Keratinocyte (primary cell): ENCODE results near the gene SETDB1. TPM values are rescaled to one million over a fixed set of nuclear protein-coding genes. Genes with fewer than 3 reads are reported as not detected.

Experiments
- DNase-seq: peaks from one replicate; pipeline ENCODE4 v3.0.0-alpha.2; 2011; ENCODE audit warnings: low read depth, missing footprints, low spot score
- FAIRE-seq: peaks from 2 replicates; lab custom pipeline; 2011; peaks lifted over from hg19 to GRCh38; lab: Jason Lieb, UNC
- H2AFZ ChIP-seq: 2 replicates; pipeline ENCODE4 v1.6.0; 2012; ENCODE audit warnings: low read length, control low read depth, inconsistent platforms; ENCODE audit not compliant: control insufficient read depth
- H3K27ac ChIP-seq: 2 replicates; pipeline ENCODE4 v1.5.1; 2011; ENCODE audit warnings: low read length; ENCODE audit not compliant: control insufficient read depth, insufficient read depth
- H3K27me3 ChIP-seq: 3 replicates; pipeline ENCODE4 v1.6.0; 2011; ENCODE audit warnings: low read length; ENCODE audit not compliant: control insufficient read depth, insufficient read depth; ENCODE audit errors: extremely low read depth
- H3K36me3 ChIP-seq, 2 experiments: 2 replicates in 1 of 2; 3 replicates in 1 of 2; pipeline ENCODE4 v1.5.1; 2011; ENCODE audit warnings: low read length in 2 of 2, mild to moderate bottlenecking in 1 of 2; ENCODE audit not compliant: control insufficient read depth in 2 of 2, insufficient read depth in 2 of 2; ENCODE audit errors: extremely low read depth in 1 of 2
- H3K4me1 ChIP-seq: 3 replicates; pipeline ENCODE4 v1.5.1; 2011; ENCODE audit warnings: low read length; ENCODE audit not compliant: control insufficient read depth, insufficient read depth; ENCODE audit errors: extremely low read depth
- H3K4me2 ChIP-seq: 3 replicates; pipeline ENCODE4 v1.6.0; 2011; ENCODE audit warnings: low read depth, low read length; ENCODE audit not compliant: control insufficient read depth, insufficient read depth; ENCODE audit errors: extremely low read depth
- H3K4me3 ChIP-seq, 3 experiments: fragments of 200-600 bp in 1 of 3; sonication (generic) in 1 of 3; 2 replicates in 2 of 3; 3 replicates in 1 of 3; pipeline ENCODE4 v1.5.1; 2011 to 2016; ENCODE audit warnings: low read length in 3 of 3, mild to moderate bottlenecking in 3 of 3, control low read depth in 2 of 3, inconsistent platforms in 1 of 3, low read depth in 1 of 3, mixed read lengths in 1 of 3, mixed run types in 1 of 3, moderate library complexity in 1 of 3; ENCODE audit not compliant: control insufficient read depth in 2 of 3, insufficient read depth in 2 of 3; ENCODE audit errors: extremely low read depth in 1 of 3
- H3K79me2 ChIP-seq: 2 replicates; pipeline ENCODE4 v1.6.0; 2012; ENCODE audit warnings: low read length; ENCODE audit not compliant: control insufficient read depth, insufficient read depth
- H3K9ac ChIP-seq: 3 replicates; pipeline ENCODE4 v1.6.0; 2011; ENCODE audit warnings: low read length; ENCODE audit not compliant: control insufficient read depth, insufficient read depth; ENCODE audit errors: extremely low read depth
- H3K9me1 ChIP-seq: 3 replicates; pipeline ENCODE4 v1.6.0; 2011; ENCODE audit warnings: low read length; ENCODE audit not compliant: control insufficient read depth, insufficient read depth; ENCODE audit errors: extremely low read depth
- H3K9me3 ChIP-seq: 2 replicates; pipeline ENCODE4 v1.5.1; 2012; ENCODE audit warnings: low read depth, low read length; ENCODE audit not compliant: control insufficient read depth
- H4K20me1 ChIP-seq: 3 replicates; pipeline ENCODE4 v1.6.0; 2011; ENCODE audit warnings: low read length; ENCODE audit not compliant: control insufficient read depth, insufficient read depth; ENCODE audit errors: extremely low read depth
- CTCF ChIP-seq, 3 experiments: IDR thresholded peaks in 1 of 3; conservative IDR thresholded peaks in 1 of 3; optimal IDR thresholded peaks in 1 of 3; 2 replicates in 2 of 3; 3 replicates in 1 of 3; pipeline versions ENCODE3 to v1.5.1; 2011; ENCODE audit warnings: low read length in 3 of 3, mild to moderate bottlenecking in 3 of 3, moderate library complexity in 2 of 3, control low read depth in 1 of 3, inconsistent platforms in 1 of 3; ENCODE audit not compliant: insufficient read depth in 2 of 3; ENCODE audit errors: extremely low read depth in 1 of 3
- EZH2 ChIP-seq: IDR thresholded peaks from one replicate; pipeline ENCODE4 v1.6.1; 2012; ENCODE audit warnings: inconsistent platforms, mild to moderate bottlenecking, low read length, moderate library complexity
- dilution Hi-C: fragments of 300-500 bp; cut with MboI; formaldehyde crosslinking; loops from one replicate; pipeline ENCODE4 v1.7.0; 2020; ENCODE audit warnings: low sequenced_read_pairs; ENCODE audit not compliant: extremely low pct_ligation_motif_present
- polyA plus RNA-seq, 5 experiments: library from polyadenylated mRNA; depleted of rRNA in 3 of 5; stranded (reverse) in 3 of 5; stranded (forward) in 1 of 5; unstranded in 1 of 5; fragments of >200 nt; gene quantifications; 1 replicate in 1 of 5; 2 replicates in 3 of 5; 3 replicates in 1 of 5; pipeline versions ENCODE4 v1.2.1 to v1.2.3, GENCODE V29; 2011 to 2012; ENCODE audit warnings: missing spikeins in 2 of 5, low read depth in 1 of 5, low replicate concordance in 1 of 5

Gene SETDB1
- polyA plus RNA-seq, 1 donor (not counting 4 experiments of a cell fraction or from before 2014, with no cell fraction given) = 31.3 TPM

GRCh38 chr1:150931773-150932172 is 5.6 kb downstream of the SETDB1 start:
- no peak overlapping the region for H2AFZ ChIP-seq
- peaks cover 8% of the 10 kb centered on the region for H3K79me2 ChIP-seq
- no peaks in the 10 kb centered on the region for H4K20me1 ChIP-seq
- H3K4me3 ChIP-seq = no peak overlapping the region
- no peak for DNase-seq
- FAIRE-seq = no peak
- no peak overlapping the region for H3K27ac ChIP-seq
- no peak overlapping the region for H3K4me2 ChIP-seq
- H3K4me1 ChIP-seq = peaks cover 6% of the 10 kb centered on the region
- H3K9me1 ChIP-seq = no peaks in the 10 kb centered on the region
- TF ChIP-seq EZH2 = no peak
- TF ChIP-seq CTCF (optimal IDR thresholded peaks at IDR 0.05 in 1 of 3, IDR thresholded peaks at IDR 0.05 in 1 of 3, conservative IDR thresholded peaks at IDR 0.05 in 1 of 3; ENCODE audit: extremely low read depth in 1 of 3, insufficient read depth in 2 of 3, low read length in 3 of 3) = no peak
- no peak overlapping the region for H3K9ac ChIP-seq
- dilution Hi-C loops = no loop called here
- H3K9me3 ChIP-seq = no peaks in the 10 kb centered on the region
- H3K27me3 ChIP-seq = no peaks in the 10 kb centered on the region
- peaks cover 17 to 28% of the 10 kb centered on the region in 2 experiments for H3K36me3 ChIP-seq

- no peak overlapping the region for H3K4me3 ChIP-seq
- no peaks in the 10 kb centered on the region for H3K9me3 ChIP-seq
- no peak overlapping the region for H3K27ac ChIP-seq
- H4K20me1 ChIP-seq = no peaks in the 10 kb centered on the region
- FAIRE-seq (no peak), DNase-seq (no peak)
- H3K36me3 ChIP-seq = peaks cover 22 to 31% of the 10 kb centered on the region in 2 experiments
- dilution Hi-C loops = no loop called here
- no peaks in the 10 kb centered on the region for H3K4me1 ChIP-seq
- H3K4me2 ChIP-seq = no peak overlapping the region
- peaks cover 2% of the 10 kb centered on the region for H3K9me1 ChIP-seq
- H2AFZ ChIP-seq = no peak overlapping the region
- H3K79me2 ChIP-seq = no peaks in the 10 kb centered on the region
- TF ChIP-seq EZH2 = no peak
- TF ChIP-seq CTCF (optimal IDR thresholded peaks at IDR 0.05 in 1 of 3, IDR thresholded peaks at IDR 0.05 in 1 of 3, conservative IDR thresholded peaks at IDR 0.05 in 1 of 3; ENCODE audit: extremely low read depth in 1 of 3, insufficient read depth in 2 of 3, low read length in 3 of 3) = no peak
- H3K27me3 ChIP-seq = no peaks in the 10 kb centered on the region
- no peak overlapping the region for H3K9ac ChIP-seq
Measured at GRCh38 chr1:150944856-150945255, 18.7 kb downstream of the SETDB1 start.
